Hematopoietic multipotent progenitor cell treated with erythropoietin and hydrocortisone succinate and interleukin-3 and kit ligand, for 4 days (in vitro differentiated cells): ENCODE data around the gene EIF4G3.

Source experiments
- DNase-seq: peaks from one replicate; pipeline ENCODE4 v3.0.0-alpha.2; 2015

EIF4G3 gene

GRCh38 chr1:20787840-20788795, 388.6 kb downstream of the EIF4G3 start:
- peak; percentile 66 for DNase-seq

DNA sequence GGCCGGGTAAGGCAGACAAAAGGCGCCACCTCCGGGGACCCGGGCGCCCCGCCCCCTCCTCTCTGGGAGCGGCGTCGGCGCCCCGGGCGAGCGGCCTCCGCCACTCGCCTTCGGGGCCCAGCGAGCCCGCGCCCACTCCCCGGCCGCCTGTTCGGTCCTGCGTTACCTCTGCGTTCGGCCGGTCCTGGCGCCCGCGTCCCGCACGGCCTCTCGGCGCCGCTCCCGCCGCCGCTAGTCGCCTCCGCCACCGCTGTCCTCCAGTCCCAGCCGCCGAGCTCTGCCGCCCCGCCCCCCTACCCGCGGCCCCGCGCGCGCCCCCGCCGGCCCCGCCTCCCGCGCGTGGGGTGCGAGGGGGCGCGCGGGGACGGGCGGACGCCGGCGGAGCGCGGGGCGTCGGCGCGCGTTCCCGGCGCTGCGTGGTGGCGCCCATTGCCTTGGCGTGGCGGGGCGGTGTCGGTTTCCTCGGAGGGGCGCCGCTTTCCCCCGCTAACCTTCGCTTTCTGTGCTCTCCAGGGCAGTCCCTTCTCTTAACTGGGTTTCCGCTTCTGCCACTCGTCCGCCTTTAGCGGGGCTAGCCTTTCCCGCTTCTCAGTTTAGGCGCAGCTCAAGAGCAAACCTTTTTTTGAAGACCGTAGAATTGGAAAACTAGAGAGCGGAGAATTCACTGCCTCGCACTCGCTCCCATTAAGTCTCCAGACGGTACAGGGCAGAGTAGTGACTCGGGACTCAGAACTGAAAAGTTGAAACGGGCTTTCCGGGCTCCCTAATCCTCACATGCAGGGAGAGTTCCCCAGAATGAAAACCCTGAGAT, 389.5 kb downstream of the EIF4G3 start, which contains the start of gene HP1BP3:
Gene HP1BP3, minus strand, starts transcription at position 279 of the 811 bp plus-strand sequence. CDS start 6,867 bp downstream, outside the sequence.
- peak; percentile 89 for DNase-seq

DNA sequence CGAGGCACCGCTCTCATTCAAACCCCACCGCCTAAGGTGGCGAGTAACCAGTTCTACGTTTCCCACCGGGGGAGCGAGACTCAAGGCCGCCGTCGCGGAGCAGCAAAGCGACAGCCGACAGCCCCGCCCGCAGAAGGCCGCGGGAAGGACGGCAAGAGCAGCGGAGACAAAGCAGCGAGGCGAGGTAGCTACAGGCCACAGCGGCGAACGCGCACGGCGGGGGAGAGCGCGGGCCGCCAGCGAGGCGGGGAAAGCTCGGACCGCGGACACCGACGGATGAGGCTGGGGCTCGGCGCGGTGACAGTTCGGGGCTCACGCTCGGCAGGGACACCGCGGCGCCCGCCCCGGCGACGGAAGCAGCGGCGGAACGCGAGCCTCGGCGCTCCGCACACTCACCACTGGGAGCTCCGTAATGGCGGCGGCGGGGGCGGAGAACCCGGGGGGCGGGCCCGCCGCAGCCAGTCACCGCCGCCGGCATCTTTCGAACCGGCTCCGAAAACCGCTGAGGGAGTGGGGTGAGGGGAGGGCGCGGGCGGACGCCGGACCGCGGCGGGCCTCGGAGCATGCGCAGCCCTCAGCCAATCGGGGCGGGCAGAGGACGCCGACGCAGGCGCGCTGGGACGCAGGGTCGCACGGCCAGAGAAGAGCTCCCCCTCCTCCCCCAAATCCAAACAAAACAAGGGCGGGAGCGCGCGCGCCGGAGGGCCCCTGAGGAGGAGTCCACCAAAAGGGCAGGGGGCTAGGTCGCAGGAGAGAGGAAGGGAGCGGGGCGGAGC, 390.3 kb downstream of the EIF4G3 start:
- DNase-seq, result peak; percentile 98

GRCh38 chr1:20785907-20786252, 390.8 kb downstream of the EIF4G3 start:
- no peak for DNase-seq

- no peak for DNase-seq
Measured at GRCh38 chr1:20775700-20776099, 401.0 kb downstream of the EIF4G3 start.

DNA sequence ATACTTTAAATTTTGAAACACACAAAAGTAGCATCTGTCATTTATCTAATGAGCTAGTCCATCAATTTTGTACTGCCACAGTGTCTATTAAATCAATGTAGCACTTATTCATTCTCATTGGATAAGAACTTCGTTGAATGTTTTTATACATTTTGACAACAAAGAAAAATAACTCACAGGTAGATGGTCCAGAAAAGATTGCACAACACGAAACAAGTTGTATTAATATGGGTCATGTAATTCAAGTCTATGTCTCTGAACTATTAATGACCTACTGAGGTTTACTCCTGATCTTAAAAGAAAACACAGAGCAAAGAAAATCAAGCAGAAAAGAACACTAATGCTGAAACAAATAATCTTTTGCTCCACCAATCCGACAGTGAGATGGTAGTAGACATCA, 404.9 kb downstream of the EIF4G3 start:
- DNase-seq, result no peak

- DNase-seq, result no peak
Measured at GRCh38 chr1:20770314-20771087, 406.2 kb downstream of the EIF4G3 start.

GRCh38 chr1:20767271-20767670, 409.4 kb downstream of the EIF4G3 start:
- no peak for DNase-seq

DNA sequence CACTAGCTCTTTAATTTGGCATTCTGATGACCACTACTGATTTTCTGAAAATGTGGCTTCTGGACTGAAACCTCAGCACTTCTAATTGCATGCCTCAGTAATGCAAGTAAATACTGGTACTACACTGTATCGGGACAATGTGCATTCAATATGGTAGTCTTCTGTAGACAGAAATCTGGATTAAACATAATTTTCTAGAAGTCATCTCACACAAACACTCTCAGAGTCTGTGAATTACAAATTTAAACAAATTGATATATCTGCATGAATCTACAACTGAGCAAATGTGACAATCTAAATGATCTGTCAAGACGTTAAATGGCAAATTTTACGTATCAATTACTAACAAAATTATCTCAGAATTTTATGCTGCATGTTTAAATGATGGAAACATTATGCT, 413.3 kb downstream of the EIF4G3 start:
- no peak for DNase-seq

DNA sequence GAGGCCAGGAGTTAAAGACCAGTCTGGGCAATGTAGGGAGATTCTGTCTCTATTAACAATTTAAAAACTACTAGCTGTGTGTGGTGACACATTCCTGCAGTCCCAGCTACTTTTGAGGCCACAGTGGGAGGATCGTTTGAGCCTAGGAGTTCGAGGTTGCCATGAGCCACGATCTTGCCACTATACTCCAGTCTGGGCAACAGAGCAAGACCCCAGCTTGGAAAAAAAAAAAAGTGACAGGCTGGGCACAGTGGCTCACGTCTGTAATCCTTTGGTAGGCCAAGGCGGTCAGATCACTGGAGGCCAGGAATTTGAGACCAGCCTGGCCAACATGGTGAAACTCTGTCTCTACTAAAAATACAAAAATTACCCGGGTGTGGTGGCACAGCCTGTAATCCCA, 416.4 kb downstream of the EIF4G3 start:
- DNase-seq, result no peak
